Measurements from ENCODE around the gene JOSD1.

- TF ChIP-seq CTCF (IDR thresholded peaks at IDR 0.05; ENCODE audit: low read depth, low read length, missing input control), result no peak
- TF ChIP-seq YY1 (IDR thresholded peaks at IDR 0.05), result no peak
- TF ChIP-seq TAF1 (conservative IDR thresholded peaks at IDR 0.05), result no peak
- no peak for TF ChIP-seq NR2F2 (IDR thresholded peaks at IDR 0.05)
- TF ChIP-seq REST (IDR thresholded peaks at IDR 0.05), result no peak
- TF ChIP-seq ATF3 (IDR thresholded peaks at IDR 0.05), result no peak
- TF ChIP-seq SP1 (IDR thresholded peaks at IDR 0.05), result no peak
- no peak for TF ChIP-seq EGR1 (IDR thresholded peaks at IDR 0.05; ENCODE audit: low read depth in 2 of 2)
- no peak for TF ChIP-seq RAD21 (IDR thresholded peaks at IDR 0.05)
- no peak for TF ChIP-seq ZBTB33 (IDR thresholded peaks at IDR 0.05)
- no peak for TF ChIP-seq GABPA (IDR thresholded peaks at IDR 0.05 in 1 of 2, conservative IDR thresholded peaks at IDR 0.05 in 1 of 2)
- TF ChIP-seq MAX (IDR thresholded peaks at IDR 0.05), result no peak
- TF ChIP-seq JUND (IDR thresholded peaks at IDR 0.05), result no peak
- no peak for TF ChIP-seq FOXA1 (IDR thresholded peaks at IDR 0.05)
These were observed 47.0 kb downstream of the JOSD1 start for GRCh38 chr22:38653741-38654140.

All from liver (tissue), 3 donors.